Measurements from ENCODE around the gene CACTIN.

DNA sequence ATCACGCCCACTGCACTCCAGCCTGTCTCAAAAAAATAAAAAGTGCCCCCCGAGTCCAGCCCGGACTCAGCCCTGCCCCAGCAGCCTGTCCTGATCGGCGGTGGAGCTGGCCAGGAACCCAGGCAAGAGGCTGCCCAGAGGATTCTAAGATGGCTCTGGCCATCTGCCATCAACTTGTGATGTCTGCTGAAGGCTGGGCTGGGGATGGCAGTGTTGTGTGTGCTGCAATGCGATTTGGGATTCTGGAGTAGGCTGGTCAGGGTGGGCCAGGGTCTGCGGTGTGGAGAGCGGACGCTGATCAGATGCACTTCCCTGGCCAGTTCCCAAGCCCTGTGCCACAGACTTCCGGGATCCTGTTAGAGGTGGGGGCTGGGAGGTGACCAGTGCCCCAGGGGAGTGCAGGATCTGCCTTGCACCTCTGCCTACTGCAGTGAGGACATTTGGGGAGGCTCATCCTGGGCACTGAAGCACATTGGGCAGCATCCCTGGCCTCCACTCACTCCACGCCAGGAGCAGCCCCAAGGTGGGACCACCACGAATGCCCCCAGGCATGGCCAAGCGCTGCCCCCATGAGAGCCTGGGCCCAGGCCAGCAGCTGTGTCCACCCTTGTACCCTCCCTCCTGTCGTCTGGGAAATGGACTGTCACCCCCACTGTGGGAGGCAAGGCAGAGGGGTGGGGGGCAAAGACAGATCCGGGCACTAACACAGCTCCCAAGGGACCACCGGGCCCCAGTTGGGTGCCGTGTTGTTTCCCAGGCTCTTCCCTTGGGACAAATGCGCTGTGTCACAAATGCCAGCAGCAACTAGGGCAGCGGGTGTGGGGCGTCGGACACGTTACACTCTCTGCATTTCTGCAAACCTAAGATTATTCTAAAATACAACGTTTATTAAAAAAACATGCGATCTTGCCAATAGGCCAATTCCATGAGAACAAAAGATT lies 16.5 kb downstream of the CACTIN start:
- TF ChIP-seq, protein P1, sequence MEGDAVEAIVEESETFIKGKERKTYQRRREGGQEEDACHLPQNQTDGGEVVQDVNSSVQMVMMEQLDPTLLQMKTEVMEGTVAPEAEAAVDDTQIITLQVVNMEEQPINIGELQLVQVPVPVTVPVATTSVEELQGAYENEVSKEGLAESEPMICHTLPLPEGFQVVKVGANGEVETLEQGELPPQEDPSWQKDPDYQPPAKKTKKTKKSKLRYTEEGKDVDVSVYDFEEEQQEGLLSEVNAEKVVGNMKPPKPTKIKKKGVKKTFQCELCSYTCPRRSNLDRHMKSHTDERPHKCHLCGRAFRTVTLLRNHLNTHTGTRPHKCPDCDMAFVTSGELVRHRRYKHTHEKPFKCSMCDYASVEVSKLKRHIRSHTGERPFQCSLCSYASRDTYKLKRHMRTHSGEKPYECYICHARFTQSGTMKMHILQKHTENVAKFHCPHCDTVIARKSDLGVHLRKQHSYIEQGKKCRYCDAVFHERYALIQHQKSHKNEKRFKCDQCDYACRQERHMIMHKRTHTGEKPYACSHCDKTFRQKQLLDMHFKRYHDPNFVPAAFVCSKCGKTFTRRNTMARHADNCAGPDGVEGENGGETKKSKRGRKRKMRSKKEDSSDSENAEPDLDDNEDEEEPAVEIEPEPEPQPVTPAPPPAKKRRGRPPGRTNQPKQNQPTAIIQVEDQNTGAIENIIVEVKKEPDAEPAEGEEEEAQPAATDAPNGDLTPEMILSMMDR (IDR thresholded peaks at IDR 0.05): no peak
- no peak for TF ChIP-seq POLR2A (IDR thresholded peaks at IDR 0.05)

Measured in uterus (tissue), 2 donors.